HT1080 (cell line): ENCODE results near the gene MBNL2. TPM values are rescaled to one million over a fixed set of nuclear protein-coding genes. Genes with fewer than 3 reads are reported as not detected.

Experiments
- DNase-seq: peaks from one replicate; pipeline ENCODE4 v3.0.0-alpha.2; 2015; ENCODE audit warnings: low read depth
- small RNA-seq: library from RNA; depleted of rRNA; stranded (forward); fragments of <200 nt; gene quantifications from one replicate; pipeline ENCODE3, GENCODE V24; 2014
- total RNA-seq: library from RNA; depleted of rRNA; stranded (reverse); fragments of >200 nt; shearing (Covaris generic); gene quantifications from 2 replicates; pipeline ENCODE4 v1.2.3, GENCODE V29; 2014; rRNA removed

MBNL2 gene
- total RNA-seq, 1 experiment from 2014 or later: 19.4 TPM

DNA sequence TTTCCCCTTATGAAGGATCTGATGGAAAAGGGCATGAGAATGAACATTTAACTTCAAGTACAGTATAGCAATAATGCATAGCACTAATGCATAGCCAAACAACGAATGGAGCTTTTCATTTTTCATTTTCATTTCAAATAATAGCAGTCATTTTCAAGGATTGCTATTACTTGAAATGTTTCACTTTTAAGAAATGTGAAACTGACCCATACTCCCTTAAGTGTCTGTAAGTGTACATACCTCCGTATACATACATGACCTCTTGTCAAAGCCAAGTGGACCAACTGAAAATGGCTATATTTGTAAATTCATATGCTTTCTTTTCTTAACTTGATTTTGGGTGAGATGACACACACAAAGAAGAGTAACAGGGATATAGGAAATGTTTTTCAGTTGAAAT is 215.6 kb downstream of the MBNL2 start:
- DNase-seq: no peak

DNA sequence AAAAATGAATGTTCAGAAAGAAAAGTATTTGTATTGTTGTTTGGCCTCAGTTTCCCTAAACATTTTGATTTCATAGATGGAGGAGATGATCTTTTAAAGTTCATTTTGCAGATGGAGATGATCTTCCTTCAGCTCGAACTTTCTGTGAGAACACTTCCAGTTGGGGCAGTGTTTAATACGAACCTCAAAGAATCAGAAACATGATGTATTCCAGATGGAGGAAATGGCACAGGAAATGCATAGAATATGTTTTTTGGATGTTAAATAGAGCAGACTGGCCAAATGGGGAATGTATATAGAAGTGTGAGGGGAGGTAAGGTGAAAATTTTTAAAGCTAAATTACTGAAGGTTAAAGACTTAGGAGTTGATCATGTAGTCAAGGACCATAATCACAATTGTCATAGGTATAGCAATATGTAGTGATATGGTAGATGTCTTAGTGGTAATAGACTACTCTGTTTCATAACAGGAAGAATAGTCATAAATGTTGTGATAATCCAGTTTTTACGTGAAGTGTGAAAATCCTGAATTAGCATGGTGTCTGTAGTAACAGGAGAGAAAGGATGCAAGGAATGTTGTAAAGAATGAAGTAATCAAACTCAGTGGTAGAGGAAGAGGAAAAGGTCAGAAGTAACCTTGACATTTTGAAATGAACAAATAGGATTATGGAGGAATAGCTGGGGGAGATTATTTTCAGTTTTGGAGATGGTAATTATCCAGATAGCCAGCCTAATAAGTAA is 216.9 kb downstream of the MBNL2 start:
- no peak for DNase-seq

DNA sequence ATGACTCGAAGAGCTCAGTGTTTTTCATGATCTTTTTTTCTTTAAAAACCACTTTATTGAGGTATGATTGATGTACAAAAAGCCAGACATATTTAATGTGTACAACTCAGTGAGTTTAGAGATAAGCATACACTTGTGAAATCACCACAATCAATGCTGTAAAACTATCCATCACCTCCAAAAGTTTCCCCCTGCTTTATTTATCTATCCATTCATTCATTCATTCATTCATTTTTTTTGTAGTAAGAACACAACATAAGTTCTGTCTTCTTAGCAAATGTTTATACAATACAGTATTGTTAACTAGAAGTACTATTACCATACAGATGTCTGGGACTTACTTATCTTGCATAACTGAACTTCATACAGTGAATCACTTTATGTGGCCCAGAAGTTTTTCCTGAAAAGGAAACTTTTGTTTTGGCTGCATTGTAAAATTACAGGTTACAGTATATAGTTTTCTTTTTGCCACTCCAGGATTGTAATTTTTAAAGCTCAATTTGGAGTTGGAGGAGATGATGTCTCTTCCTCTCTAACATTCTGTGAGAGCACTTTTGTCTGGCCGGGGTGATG is 218.6 kb downstream of the MBNL2 start:
- DNase-seq: no peak

DNA sequence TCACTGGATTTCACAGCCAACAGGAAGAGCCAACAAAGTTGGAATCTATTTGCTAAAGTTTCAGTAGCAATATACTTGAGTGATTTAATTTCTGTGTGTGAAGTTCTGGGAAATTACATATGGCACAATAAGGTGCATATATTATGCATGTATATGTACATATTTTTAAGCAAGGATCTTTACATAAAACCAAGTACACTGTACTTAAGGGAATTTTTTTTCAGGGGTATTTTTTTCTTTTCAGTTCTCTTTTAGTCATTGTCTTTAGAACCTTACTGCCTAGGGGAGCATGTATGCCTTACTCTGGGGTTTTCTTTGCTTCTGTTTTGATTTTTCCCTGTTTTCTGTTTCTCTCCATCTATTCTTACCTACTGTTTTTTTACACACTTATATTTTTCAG is 219.2 kb downstream of the MBNL2 start:
- no peak for DNase-seq

Small RNA genes within 50 kb of the gene (small RNA-seq; reads per million reads assigned to genes)
- gene AL442067.1 (not detected), gene RNA5SP37 (not detected)

Other genes with a start within 250 kb of the MBNL2 start
- 0.16 and 0.67 TPM in 2 replicates for gene OXGR1, start 227.9 kb upstream of the MBNL2 start, total RNA-seq
- 22.6 and 27.8 TPM in 2 replicates for gene RAP2A, start 211.8 kb downstream of the MBNL2 start, total RNA-seq